Fibroblast of mammary gland (primary cell): Measurements from ENCODE around the gene STPG2.

ENCODE experiments used
- DNase-seq: peaks from one replicate; pipeline ENCODE4 v3.0.0-alpha.2; 2010; ENCODE audit warnings: low read depth
- H3K4me3 ChIP-seq: 2 replicates; pipeline ENCODE4 v1.5.1; 2011; ENCODE audit warnings: low read depth, mild to moderate bottlenecking, low read length, moderate library complexity; ENCODE audit not compliant: control insufficient read depth
- CTCF ChIP-seq: conservative IDR thresholded peaks from 2 replicates; pipeline ENCODE4 v1.5.1; 2011; ENCODE audit warnings: low read depth, low read length, inconsistent platforms; ENCODE audit not compliant: control insufficient read depth, insufficient read depth

STPG2 gene

GRCh38 chr4:97866821-97867556 is 276.3 kb downstream of the STPG2 start:
- TF ChIP-seq CTCF, result no peak
- no peak for DNase-seq
- no peak overlapping the region for H3K4me3 ChIP-seq

- no peak for TF ChIP-seq CTCF
Observed at GRCh38 chr4:97851115-97851514, 292.2 kb downstream of the STPG2 start.

GRCh38 chr4:97845758-97846157 is 297.5 kb downstream of the STPG2 start:
- no peak for TF ChIP-seq CTCF
- no peak for DNase-seq
- H3K4me3 ChIP-seq, result no peak overlapping the region

More at GRCh38 chr4:97851115-97851514, 292.2 kb downstream of the STPG2 start:
- no peak for DNase-seq
- no peak overlapping the region for H3K4me3 ChIP-seq

GRCh38 chr4:97841512-97841911 is 301.8 kb downstream of the STPG2 start:
- TF ChIP-seq CTCF, result no peak
- DNase-seq, result no peak

GRCh38 chr4:97836662-97837061 is 306.6 kb downstream of the STPG2 start:
- no peak for DNase-seq
- TF ChIP-seq CTCF, result no peak
- H3K4me3 ChIP-seq, result no peak overlapping the region

More at GRCh38 chr4:97841512-97841911, 301.8 kb downstream of the STPG2 start:
- H3K4me3 ChIP-seq, result no peak overlapping the region

GRCh38 chr4:97828646-97829045 is 314.6 kb downstream of the STPG2 start:
- no peak overlapping the region for H3K4me3 ChIP-seq
- DNase-seq, result no peak
- no peak for TF ChIP-seq CTCF
